GM12891 (cell line): ENCODE measurements around the gene LCNL1.
A peak's percentile ranks its signal among the peaks of the same experiment; 100 is the strongest.
"Not testable (repeated sequence)": the region's sequence is repeated elsewhere in the genome, so short reads cannot be mapped to it uniquely, and the experiment has no call there.

Experiments used
- DNase-seq: peaks from one replicate; pipeline ENCODE4 v3.0.0; 2011; ENCODE audit warnings: low spot score; ENCODE audit not compliant: insufficient read length
- FAIRE-seq: peaks from 2 replicates; lab custom pipeline; 2011; peaks lifted over from hg19 to GRCh38; lab: Jason Lieb, UNC
- PAX5 ChIP-seq: IDR thresholded peaks from 2 replicates; pipeline ENCODE4 v1.6.1; 2011; ENCODE audit warnings: low read length, moderate library complexity, mild to moderate bottlenecking; ENCODE audit not compliant: insufficient read depth, severe bottlenecking
- POLR2A ChIP-seq: IDR thresholded peaks from 2 replicates; pipeline ENCODE4 v1.6.1; 2011; ENCODE audit warnings: low read depth, low read length, control low read depth
- POLR2AphosphoS5 ChIP-seq: IDR thresholded peaks from 2 replicates; pipeline ENCODE4 v1.6.1; 2011; ENCODE audit warnings: low read depth, low read length, control low read depth
- POU2F2 ChIP-seq: IDR thresholded peaks from 2 replicates; pipeline ENCODE4 v1.6.1; 2011; ENCODE audit warnings: low read depth, mild to moderate bottlenecking, control low read depth, low read length, moderate library complexity
- SPI1 ChIP-seq: IDR thresholded peaks from 2 replicates; pipeline ENCODE4 v1.6.1; 2011; ENCODE audit warnings: low read depth, low read length, control low read depth
- TAF1 ChIP-seq: IDR thresholded peaks from 2 replicates; pipeline ENCODE4 v1.6.1; 2011; ENCODE audit warnings: low read depth, low read length, control low read depth

The LCNL1 gene

GRCh38 chr9:136997830-136998234 is 15.0 kb downstream of the LCNL1 start:
- no peak for DNase-seq
- FAIRE-seq, result peak; percentile 33
- TF ChIP-seq POU2F2 (no peak), SPI1 (no peak), POLR2AphosphoS5 (no peak), POLR2A (no peak), PAX5 (no peak), TAF1 (no peak)

DNA sequence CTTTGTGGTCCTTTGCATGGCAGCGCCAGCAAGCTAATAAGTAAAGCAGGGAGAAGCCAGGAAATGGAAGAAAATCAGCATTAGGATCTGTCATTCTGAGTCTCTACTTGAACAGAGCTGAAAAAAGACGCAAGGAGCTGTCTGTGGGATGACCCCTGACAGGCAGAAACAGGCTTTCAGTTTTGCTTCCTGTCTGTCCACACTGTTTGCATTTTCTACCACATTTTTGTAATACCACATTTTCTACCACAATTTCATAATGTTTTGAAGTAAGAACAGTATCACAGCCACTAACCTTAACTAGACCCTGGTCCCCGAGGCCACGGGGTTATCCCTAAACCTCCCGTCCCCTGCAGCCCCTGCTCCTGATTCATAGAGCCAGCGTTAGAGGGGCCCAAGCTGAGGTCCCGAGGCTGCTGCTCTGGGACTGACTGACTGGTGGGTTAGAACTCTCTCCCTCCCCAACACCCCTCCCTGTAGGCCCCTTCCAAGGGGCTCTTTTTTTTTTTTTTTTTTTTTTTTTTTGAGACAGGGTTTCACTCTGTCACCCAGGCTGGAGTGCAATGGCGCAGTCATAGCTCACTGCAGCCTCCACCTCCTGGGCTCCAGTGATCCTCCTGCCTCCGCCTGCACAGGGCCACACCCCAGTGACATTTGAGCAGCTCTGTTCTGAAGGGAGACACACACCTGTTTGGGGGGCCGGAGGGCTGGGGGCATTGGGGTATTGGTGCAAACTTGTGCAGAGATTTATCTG is 17.6 kb downstream of the LCNL1 start:
- TF ChIP-seq POLR2A, result no peak
- TF ChIP-seq PAX5, result no peak
- TF ChIP-seq SPI1, result peak; percentile 54
- no peak for TF ChIP-seq TAF1
- no peak for TF ChIP-seq POLR2AphosphoS5
- peak; percentile 95 for TF ChIP-seq POU2F2
- peak; percentile 74 for DNase-seq
- peak; percentile 92 for FAIRE-seq

GRCh38 chr9:137001857-137002645 is 19.3 kb downstream of the LCNL1 start:
- no peak for DNase-seq
- TF ChIP-seq TAF1 (no peak), SPI1 (no peak), POLR2AphosphoS5 (no peak), PAX5 (no peak), POLR2A (no peak), POU2F2 (no peak)
- FAIRE-seq, result no peak

- DNase-seq, result no peak
- no peak for FAIRE-seq
- TF ChIP-seq POU2F2 (no peak), POLR2A (no peak), PAX5 (no peak), TAF1 (no peak), POLR2AphosphoS5 (no peak), SPI1 (no peak)
Observed at GRCh38 chr9:137002646-137003041, 19.9 kb downstream of the LCNL1 start.

- not testable (repeated sequence) for FAIRE-seq
Observed at GRCh38 chr9:137004285-137004684, 21.5 kb downstream of the LCNL1 start.

DNA sequence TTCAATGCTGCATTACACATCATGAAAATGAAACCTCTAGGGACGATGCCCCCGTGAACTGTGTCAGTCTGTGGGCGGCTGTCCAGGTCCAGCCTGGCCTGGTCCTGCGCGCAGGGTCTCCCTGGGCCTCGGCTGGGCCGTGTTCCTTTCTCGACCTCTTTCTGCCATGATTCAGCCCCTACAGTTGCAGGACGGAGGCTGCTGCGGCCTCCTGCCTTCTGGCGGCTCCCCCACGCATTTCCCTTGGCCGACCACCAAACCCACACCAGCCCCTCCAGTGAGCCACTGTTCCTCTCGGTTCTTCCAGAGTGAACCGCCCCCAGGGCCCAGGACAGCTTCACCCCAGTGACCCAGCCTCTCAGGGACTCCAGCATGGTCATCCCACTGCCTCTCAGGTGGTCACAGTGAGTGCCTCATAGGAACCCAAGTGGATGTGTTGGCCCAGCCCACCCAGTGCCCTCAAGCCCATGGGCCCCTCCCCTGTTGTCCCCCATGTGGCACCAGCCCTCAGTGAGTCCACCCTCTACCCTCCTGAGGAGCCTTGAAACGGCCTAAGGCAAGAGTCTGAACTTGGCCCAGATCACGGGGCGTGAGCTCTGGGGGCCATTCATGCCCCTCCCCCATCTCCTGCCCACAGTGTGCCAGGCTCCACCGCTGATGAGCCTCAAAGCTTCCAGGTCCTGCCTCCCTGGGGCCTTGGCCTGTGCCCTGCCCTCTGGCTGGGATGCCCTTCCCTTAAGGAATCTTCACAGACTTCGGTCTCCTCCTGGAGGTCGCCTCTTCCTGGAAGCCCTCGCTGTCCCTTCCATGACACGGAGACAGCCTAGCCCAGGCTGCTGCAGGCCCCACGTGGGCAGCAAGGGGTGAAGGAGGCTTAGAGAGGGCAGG is 23.6 kb downstream of the LCNL1 start:
- DNase-seq (no peak), FAIRE-seq (no peak)
- no peak for TF ChIP-seq PAX5
- no peak for TF ChIP-seq POLR2A
- no peak for TF ChIP-seq TAF1
- no peak for TF ChIP-seq POU2F2
- no peak for TF ChIP-seq POLR2AphosphoS5
- no peak for TF ChIP-seq SPI1

More at GRCh38 chr9:137004285-137004684, 21.5 kb downstream of the LCNL1 start:
- DNase-seq, result not testable (repeated sequence)

- no peak for FAIRE-seq
- no peak for DNase-seq
Observed at GRCh38 chr9:137007108-137007815, 24.5 kb downstream of the LCNL1 start.

GRCh38 chr9:137007816-137008270 is 25.1 kb downstream of the LCNL1 start:
- no peak for DNase-seq
- TF ChIP-seq PAX5 (no peak), POU2F2 (no peak), POLR2AphosphoS5 (no peak), TAF1 (no peak), POLR2A (no peak)
- FAIRE-seq, result no peak

More at GRCh38 chr9:137007108-137007815, 24.5 kb downstream of the LCNL1 start:
- TF ChIP-seq SPI1 (no peak), POU2F2 (no peak), TAF1 (no peak), PAX5 (no peak), POLR2A (no peak), POLR2AphosphoS5 (no peak)

DNA sequence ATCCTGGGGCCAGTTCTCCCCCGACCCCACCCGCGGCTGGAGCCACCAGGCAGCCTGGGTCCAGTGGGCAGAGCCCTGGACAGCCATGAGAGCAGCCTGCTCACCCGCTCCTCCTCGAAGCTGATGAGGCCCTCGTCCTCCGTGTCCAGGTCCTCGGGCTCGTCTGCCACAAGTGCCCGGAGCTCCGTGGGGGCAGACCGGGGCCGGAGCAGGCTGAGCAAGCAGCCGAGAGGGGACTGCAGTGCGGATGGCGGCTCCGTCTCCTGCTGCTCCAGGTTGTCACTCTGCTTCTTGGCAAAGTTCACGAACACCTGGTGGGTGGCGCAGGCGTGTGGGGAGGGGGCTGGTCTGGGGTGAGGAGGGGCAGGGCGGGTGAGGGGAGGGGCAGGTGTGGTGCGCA is 25.5 kb downstream of the LCNL1 start:
- no peak for DNase-seq
- no peak for FAIRE-seq
- TF ChIP-seq SPI1 (no peak), PAX5 (no peak), TAF1 (no peak)
